Liver (tissue), 3 donors: ENCODE measurements around the gene SPATA2L.

ENCODE experiments used
- EGR1 ChIP-seq, 2 donors: IDR thresholded peaks; 2 replicates each; pipeline ENCODE4 v1.6.1; 2016 to 2018; ENCODE audit warnings: antibody characterized with exemption in 2 of 2, low read depth in 2 of 2
- JUND ChIP-seq, 2 donors: IDR thresholded peaks; 2 replicates each; pipeline ENCODE4 v1.6.1; 2016; ENCODE audit warnings: antibody characterized with exemption in 2 of 2
- NR2F2 ChIP-seq: IDR thresholded peaks from 2 replicates; pipeline ENCODE4 v1.6.1; 2016; ENCODE audit warnings: antibody characterized with exemption
- RAD21 ChIP-seq, 2 donors: IDR thresholded peaks; 2 replicates each; pipeline ENCODE4 v1.6.1; 2016; ENCODE audit warnings: antibody characterized with exemption in 2 of 2, mild to moderate bottlenecking in 2 of 2
- RXRA ChIP-seq, 2 donors: IDR thresholded peaks; 2 replicates each; pipeline ENCODE4 v1.6.1; 2017 to 2018; ENCODE audit warnings: antibody characterized with exemption in 2 of 2, mild to moderate bottlenecking in 1 of 2
- SP1 ChIP-seq: IDR thresholded peaks from 2 replicates; pipeline ENCODE4 v1.6.1; 2018; ENCODE audit warnings: antibody characterized with exemption, mild to moderate bottlenecking
- TAF1 ChIP-seq: conservative IDR thresholded peaks from 2 replicates; pipeline ENCODE4 v1.6.1; 2016; ENCODE audit warnings: antibody characterized with exemption, mild to moderate bottlenecking
- TF ChIP-seq, protein P1 (sequence below): fragments of 150-350 bp; IDR thresholded peaks from 2 replicates; pipeline ENCODE4 v1.5.1; 2017; ENCODE audit warnings: improper control_type of control experiment, low read depth, low read length; ENCODE audit not compliant: missing input control
- TF ChIP-seq, protein P2 (sequence below): IDR thresholded peaks from 2 replicates; pipeline ENCODE4 v1.6.1; 2016; ENCODE audit warnings: antibody characterized with exemption, mild to moderate bottlenecking
- TF ChIP-seq, protein P3 (sequence below): IDR thresholded peaks from 2 replicates; pipeline ENCODE4 v1.6.1; 2016; ENCODE audit warnings: antibody characterized with exemption
- TF ChIP-seq, protein P4 (sequence below): IDR thresholded peaks from 2 replicates; pipeline ENCODE4 v1.6.1; 2016; ENCODE audit warnings: antibody characterized with exemption
- donor health status: healthy.
- donor health status: healthy.

DNA sequence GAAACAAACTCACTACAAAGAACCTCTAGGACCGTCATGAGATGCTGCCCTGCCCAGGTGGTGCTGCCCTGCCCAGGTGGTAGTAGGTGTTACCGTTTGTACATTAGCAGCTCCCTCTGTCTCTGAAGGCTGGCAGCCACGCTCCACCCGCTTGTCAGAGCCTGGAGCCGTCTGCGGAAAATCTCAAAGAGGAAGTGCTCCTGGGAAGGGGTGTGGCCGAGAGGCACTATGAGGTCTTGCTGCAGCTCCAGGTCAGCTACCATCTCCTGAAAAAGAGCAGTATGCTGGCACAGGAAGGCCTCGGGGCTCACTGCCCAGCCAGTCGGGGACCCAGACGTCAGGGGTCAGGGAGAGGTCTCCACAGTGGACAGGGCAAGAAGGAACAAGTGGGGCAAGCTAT, 48.1 kb upstream of the SPATA2L start:
- TF ChIP-seq, protein P1, sequence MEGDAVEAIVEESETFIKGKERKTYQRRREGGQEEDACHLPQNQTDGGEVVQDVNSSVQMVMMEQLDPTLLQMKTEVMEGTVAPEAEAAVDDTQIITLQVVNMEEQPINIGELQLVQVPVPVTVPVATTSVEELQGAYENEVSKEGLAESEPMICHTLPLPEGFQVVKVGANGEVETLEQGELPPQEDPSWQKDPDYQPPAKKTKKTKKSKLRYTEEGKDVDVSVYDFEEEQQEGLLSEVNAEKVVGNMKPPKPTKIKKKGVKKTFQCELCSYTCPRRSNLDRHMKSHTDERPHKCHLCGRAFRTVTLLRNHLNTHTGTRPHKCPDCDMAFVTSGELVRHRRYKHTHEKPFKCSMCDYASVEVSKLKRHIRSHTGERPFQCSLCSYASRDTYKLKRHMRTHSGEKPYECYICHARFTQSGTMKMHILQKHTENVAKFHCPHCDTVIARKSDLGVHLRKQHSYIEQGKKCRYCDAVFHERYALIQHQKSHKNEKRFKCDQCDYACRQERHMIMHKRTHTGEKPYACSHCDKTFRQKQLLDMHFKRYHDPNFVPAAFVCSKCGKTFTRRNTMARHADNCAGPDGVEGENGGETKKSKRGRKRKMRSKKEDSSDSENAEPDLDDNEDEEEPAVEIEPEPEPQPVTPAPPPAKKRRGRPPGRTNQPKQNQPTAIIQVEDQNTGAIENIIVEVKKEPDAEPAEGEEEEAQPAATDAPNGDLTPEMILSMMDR: no peak
- TF ChIP-seq, protein P2, sequence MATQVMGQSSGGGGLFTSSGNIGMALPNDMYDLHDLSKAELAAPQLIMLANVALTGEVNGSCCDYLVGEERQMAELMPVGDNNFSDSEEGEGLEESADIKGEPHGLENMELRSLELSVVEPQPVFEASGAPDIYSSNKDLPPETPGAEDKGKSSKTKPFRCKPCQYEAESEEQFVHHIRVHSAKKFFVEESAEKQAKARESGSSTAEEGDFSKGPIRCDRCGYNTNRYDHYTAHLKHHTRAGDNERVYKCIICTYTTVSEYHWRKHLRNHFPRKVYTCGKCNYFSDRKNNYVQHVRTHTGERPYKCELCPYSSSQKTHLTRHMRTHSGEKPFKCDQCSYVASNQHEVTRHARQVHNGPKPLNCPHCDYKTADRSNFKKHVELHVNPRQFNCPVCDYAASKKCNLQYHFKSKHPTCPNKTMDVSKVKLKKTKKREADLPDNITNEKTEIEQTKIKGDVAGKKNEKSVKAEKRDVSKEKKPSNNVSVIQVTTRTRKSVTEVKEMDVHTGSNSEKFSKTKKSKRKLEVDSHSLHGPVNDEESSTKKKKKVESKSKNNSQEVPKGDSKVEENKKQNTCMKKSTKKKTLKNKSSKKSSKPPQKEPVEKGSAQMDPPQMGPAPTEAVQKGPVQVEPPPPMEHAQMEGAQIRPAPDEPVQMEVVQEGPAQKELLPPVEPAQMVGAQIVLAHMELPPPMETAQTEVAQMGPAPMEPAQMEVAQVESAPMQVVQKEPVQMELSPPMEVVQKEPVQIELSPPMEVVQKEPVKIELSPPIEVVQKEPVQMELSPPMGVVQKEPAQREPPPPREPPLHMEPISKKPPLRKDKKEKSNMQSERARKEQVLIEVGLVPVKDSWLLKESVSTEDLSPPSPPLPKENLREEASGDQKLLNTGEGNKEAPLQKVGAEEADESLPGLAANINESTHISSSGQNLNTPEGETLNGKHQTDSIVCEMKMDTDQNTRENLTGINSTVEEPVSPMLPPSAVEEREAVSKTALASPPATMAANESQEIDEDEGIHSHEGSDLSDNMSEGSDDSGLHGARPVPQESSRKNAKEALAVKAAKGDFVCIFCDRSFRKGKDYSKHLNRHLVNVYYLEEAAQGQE: no peak
- TF ChIP-seq, protein P3, sequence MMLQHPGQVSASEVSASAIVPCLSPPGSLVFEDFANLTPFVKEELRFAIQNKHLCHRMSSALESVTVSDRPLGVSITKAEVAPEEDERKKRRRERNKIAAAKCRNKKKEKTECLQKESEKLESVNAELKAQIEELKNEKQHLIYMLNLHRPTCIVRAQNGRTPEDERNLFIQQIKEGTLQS: no peak
- TF ChIP-seq, protein P4, sequence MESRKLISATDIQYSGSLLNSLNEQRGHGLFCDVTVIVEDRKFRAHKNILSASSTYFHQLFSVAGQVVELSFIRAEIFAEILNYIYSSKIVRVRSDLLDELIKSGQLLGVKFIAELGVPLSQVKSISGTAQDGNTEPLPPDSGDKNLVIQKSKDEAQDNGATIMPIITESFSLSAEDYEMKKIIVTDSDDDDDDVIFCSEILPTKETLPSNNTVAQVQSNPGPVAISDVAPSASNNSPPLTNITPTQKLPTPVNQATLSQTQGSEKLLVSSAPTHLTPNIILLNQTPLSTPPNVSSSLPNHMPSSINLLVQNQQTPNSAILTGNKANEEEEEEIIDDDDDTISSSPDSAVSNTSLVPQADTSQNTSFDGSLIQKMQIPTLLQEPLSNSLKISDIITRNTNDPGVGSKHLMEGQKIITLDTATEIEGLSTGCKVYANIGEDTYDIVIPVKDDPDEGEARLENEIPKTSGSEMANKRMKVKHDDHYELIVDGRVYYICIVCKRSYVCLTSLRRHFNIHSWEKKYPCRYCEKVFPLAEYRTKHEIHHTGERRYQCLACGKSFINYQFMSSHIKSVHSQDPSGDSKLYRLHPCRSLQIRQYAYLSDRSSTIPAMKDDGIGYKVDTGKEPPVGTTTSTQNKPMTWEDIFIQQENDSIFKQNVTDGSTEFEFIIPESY: no peak
- no peak for TF ChIP-seq NR2F2
- no peak for TF ChIP-seq RXRA (IDR thresholded peaks at IDR 0.05)
- no peak for TF ChIP-seq RAD21 (IDR thresholded peaks at IDR 0.05)
- TF ChIP-seq TAF1: no peak
- no peak for TF ChIP-seq EGR1 (IDR thresholded peaks at IDR 0.05; ENCODE audit: low read depth in 2 of 2)
- TF ChIP-seq SP1: no peak
- TF ChIP-seq JUND (IDR thresholded peaks at IDR 0.05): no peak
